Measurements from ENCODE around the gene GATA5.

GRCh38 chr20:62418709-62419487, 56.9 kb downstream of the GATA5 start:
- TF ChIP-seq, protein P1, sequence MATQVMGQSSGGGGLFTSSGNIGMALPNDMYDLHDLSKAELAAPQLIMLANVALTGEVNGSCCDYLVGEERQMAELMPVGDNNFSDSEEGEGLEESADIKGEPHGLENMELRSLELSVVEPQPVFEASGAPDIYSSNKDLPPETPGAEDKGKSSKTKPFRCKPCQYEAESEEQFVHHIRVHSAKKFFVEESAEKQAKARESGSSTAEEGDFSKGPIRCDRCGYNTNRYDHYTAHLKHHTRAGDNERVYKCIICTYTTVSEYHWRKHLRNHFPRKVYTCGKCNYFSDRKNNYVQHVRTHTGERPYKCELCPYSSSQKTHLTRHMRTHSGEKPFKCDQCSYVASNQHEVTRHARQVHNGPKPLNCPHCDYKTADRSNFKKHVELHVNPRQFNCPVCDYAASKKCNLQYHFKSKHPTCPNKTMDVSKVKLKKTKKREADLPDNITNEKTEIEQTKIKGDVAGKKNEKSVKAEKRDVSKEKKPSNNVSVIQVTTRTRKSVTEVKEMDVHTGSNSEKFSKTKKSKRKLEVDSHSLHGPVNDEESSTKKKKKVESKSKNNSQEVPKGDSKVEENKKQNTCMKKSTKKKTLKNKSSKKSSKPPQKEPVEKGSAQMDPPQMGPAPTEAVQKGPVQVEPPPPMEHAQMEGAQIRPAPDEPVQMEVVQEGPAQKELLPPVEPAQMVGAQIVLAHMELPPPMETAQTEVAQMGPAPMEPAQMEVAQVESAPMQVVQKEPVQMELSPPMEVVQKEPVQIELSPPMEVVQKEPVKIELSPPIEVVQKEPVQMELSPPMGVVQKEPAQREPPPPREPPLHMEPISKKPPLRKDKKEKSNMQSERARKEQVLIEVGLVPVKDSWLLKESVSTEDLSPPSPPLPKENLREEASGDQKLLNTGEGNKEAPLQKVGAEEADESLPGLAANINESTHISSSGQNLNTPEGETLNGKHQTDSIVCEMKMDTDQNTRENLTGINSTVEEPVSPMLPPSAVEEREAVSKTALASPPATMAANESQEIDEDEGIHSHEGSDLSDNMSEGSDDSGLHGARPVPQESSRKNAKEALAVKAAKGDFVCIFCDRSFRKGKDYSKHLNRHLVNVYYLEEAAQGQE (IDR thresholded peaks at IDR 0.05; ENCODE audit: low read depth): no peak
- TF ChIP-seq TAF1 (IDR thresholded peaks at IDR 0.05; ENCODE audit: low read depth) (no peak), FOXM1 (IDR thresholded peaks at IDR 0.05; ENCODE audit: borderline replicate concordance, low read depth) (no peak), EP300 (IDR thresholded peaks at IDR 0.05; ENCODE audit: borderline replicate concordance) (no peak), RAD21 (IDR thresholded peaks at IDR 0.05; ENCODE audit: low read depth) (no peak), YY1 (IDR thresholded peaks at IDR 0.05; ENCODE audit: low read depth) (no peak), CEBPB (IDR thresholded peaks at IDR 0.05) (no peak), MAX (IDR thresholded peaks at IDR 0.05) (no peak), EGR1 (IDR thresholded peaks at IDR 0.05) (no peak)
- TF ChIP-seq, protein P2, sequence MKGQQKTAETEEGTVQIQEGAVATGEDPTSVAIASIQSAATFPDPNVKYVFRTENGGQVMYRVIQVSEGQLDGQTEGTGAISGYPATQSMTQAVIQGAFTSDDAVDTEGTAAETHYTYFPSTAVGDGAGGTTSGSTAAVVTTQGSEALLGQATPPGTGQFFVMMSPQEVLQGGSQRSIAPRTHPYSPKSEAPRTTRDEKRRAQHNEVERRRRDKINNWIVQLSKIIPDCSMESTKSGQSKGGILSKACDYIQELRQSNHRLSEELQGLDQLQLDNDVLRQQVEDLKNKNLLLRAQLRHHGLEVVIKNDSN (IDR thresholded peaks at IDR 0.05): no peak
